PFSK-1 (cell line): ENCODE results near the gene SPP2. TPM values are rescaled to one million over a fixed set of nuclear protein-coding genes. Genes with fewer than 3 reads are reported as not detected.

Experiments used
- FOXP2 ChIP-seq: optimal IDR thresholded peaks from 2 replicates; pipeline ENCODE3; 2011; ENCODE audit warnings: borderline replicate concordance, control low read depth, inconsistent platforms; ENCODE audit not compliant: insufficient read depth; ENCODE audit errors: extremely low read length, extremely low read depth
- POLR2AphosphoS5 ChIP-seq: IDR thresholded peaks from 2 replicates; pipeline ENCODE4 v1.6.1; 2012; ENCODE audit warnings: low read depth, mild to moderate bottlenecking, control low read depth, low read length, moderate library complexity
- SIN3A ChIP-seq: IDR thresholded peaks from 2 replicates; pipeline ENCODE4 v1.6.1; 2012; ENCODE audit warnings: mild to moderate bottlenecking, low read length, moderate library complexity, borderline replicate concordance; ENCODE audit not compliant: insufficient read depth
- TAF1 ChIP-seq: IDR thresholded peaks from 2 replicates; pipeline ENCODE4 v1.6.1; 2012; ENCODE audit warnings: low read length, control low read depth, borderline replicate concordance; ENCODE audit not compliant: insufficient read depth
- polyA plus RNA-seq: library from polyadenylated mRNA; unstranded; fragments of >200 nt; gene quantifications from one replicate; pipeline ENCODE4 v1.2.1, GENCODE V29; 2012; ENCODE audit warnings: low read depth, missing spikeins; ENCODE audit not compliant: insufficient read length
- TF ChIP-seq, protein P1 (sequence below), 2 experiments: IDR thresholded peaks; 2 replicates each; pipeline versions ENCODE4 v1.6.1 to v1.8.0; 2011 to 2012; ENCODE audit warnings: low read depth in 2 of 2, low read length in 2 of 2, control low read depth in 1 of 2, inconsistent platforms in 1 of 2, mild to moderate bottlenecking in 1 of 2, moderate library complexity in 1 of 2; ENCODE audit not compliant: insufficient read depth in 1 of 2

Gene SPP2, protein sequence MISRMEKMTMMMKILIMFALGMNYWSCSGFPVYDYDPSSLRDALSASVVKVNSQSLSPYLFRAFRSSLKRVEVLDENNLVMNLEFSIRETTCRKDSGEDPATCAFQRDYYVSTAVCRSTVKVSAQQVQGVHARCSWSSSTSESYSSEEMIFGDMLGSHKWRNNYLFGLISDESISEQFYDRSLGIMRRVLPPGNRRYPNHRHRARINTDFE
- not detected for polyA plus RNA-seq

DNA sequence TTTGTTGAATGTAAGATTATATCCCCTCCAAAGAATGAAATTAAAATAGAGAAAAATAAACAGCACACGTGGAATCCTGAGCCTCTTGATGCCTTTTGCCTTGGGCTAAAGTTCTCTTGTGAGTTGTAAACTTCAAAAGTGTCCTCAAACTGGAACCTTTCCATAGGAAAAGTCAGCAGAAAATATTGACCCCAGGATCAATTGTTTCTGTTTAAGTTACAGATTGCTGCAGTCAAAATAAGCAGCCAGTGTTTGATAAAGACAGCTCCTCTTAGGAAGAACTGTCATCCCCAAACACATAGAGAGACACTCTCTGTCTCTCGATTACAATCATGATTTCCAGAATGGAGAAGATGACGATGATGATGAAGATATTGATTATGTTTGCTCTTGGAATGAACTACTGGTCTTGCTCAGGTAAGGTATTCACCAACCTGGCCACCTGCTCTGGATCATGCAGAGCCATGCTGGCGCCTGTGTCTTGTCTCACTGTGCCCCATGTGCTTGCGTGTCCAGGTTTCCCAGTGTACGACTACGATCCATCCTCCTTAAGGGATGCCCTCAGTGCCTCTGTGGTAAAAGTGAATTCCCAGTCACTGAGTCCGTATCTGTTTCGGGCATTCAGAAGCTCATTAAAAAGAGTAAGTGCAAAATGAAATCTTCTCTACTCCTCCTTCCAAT, at the start of gene SPP2:
TSS of gene SPP2 (plus strand) at position 248 of the 681 bp plus-strand sequence. CDS start at position 333, 85 bp downstream.
- TF ChIP-seq TAF1: no peak
- TF ChIP-seq, protein P1, sequence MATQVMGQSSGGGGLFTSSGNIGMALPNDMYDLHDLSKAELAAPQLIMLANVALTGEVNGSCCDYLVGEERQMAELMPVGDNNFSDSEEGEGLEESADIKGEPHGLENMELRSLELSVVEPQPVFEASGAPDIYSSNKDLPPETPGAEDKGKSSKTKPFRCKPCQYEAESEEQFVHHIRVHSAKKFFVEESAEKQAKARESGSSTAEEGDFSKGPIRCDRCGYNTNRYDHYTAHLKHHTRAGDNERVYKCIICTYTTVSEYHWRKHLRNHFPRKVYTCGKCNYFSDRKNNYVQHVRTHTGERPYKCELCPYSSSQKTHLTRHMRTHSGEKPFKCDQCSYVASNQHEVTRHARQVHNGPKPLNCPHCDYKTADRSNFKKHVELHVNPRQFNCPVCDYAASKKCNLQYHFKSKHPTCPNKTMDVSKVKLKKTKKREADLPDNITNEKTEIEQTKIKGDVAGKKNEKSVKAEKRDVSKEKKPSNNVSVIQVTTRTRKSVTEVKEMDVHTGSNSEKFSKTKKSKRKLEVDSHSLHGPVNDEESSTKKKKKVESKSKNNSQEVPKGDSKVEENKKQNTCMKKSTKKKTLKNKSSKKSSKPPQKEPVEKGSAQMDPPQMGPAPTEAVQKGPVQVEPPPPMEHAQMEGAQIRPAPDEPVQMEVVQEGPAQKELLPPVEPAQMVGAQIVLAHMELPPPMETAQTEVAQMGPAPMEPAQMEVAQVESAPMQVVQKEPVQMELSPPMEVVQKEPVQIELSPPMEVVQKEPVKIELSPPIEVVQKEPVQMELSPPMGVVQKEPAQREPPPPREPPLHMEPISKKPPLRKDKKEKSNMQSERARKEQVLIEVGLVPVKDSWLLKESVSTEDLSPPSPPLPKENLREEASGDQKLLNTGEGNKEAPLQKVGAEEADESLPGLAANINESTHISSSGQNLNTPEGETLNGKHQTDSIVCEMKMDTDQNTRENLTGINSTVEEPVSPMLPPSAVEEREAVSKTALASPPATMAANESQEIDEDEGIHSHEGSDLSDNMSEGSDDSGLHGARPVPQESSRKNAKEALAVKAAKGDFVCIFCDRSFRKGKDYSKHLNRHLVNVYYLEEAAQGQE (IDR thresholded peaks at IDR 0.05; ENCODE audit: insufficient read depth in 1 of 2, low read depth in 2 of 2, low read length in 2 of 2): no peak
- TF ChIP-seq SIN3A: no peak

DNA sequence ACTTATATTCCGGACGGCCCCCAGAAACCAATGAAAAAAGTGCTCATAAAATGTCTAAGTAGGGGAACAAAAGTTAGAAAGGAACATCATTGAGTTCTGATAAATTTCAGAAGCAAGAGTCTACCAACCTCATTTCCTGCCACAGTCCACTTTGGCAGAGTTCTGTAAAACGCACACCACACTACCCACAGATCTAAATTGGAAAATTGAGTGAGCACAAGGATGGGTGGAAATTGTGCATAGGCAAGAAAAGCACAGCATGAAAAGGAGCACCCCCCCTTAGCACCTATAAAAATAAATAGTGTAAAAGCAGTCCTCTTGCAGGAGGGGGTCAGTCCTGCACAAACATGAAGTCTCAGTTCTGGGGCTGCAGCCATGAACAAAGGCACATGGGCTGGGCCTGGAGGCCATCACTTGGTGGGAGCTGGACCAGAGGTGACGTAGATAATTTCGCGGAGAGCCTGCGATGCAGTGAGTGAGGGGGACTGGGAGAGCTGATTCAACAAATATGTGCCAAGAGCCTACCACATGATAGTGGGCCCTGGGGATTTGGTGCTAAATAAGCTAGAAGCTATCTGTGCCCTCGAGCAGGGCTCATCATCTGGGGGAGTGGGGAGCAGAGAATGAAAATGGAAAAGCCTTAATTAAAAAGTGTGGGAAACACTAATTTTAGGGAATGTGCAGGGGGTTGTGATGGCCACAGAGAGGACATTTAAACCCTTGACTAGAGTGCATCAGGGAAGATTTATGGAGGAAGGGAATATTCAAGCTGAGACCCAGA, 48.9 kb upstream of the SPP2 start:
- TF ChIP-seq, protein P1 (IDR thresholded peaks at IDR 0.05; ENCODE audit: insufficient read depth in 1 of 2, low read depth in 2 of 2, low read length in 2 of 2): no peak
- TF ChIP-seq TAF1: no peak
- no peak for TF ChIP-seq SIN3A
- no peak for TF ChIP-seq POLR2AphosphoS5
- no peak for TF ChIP-seq FOXP2

DNA sequence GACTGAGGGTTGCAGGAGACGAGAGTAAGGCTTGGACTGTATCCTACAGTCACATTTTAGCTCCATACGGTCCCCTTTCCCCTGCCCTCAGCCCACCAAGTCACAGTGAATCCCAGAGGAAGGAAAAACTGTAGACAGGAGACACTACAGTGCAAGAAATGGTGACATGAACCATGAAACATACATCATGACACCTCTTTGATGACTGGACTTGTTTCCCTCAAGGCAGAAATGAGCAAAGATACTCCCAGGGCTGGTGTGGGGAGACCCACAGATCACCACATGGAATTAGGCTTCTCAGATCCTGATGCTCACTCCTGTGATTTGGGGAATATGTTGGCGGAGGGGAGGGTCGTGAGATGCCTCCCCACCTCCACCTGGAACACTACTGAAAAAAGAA, 48.2 kb upstream of the SPP2 start:
- TF ChIP-seq TAF1: no peak
- TF ChIP-seq FOXP2: no peak
- no peak for TF ChIP-seq SIN3A
- TF ChIP-seq, protein P1 (IDR thresholded peaks at IDR 0.05; ENCODE audit: insufficient read depth in 1 of 2, low read depth in 2 of 2, low read length in 2 of 2): no peak
- no peak for TF ChIP-seq POLR2AphosphoS5

DNA sequence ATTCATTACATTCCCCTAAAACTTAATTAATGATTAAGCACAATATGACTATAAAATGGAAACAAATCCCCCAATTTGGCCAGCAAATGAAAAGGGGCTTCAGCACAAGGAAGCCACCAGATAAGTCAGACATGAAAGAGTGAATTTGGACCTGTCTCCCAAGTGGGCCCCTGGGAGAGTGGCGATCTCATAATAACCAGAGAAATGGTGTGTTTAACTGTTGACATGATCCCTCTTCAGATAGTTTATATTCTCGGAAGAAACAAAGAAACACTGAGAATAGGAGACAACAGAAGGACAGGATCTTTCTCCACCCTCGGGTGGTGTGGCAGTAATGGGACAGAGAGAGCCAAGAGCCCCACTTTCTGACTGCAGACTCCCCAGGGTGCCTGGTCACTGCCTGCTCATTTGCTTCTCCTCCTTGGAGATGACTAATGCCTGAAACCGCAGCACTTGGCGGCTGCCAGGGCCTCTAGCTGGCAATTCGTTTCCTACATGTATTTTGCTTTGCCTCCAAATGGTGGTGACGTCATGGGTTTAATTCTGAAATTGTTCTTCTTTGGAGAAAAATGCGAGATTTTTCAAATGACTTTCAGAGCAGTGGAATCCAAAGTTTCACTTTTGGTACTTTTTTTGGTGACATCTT, 46.4 kb upstream of the SPP2 start:
- TF ChIP-seq TAF1: no peak
- no peak for TF ChIP-seq POLR2AphosphoS5
- TF ChIP-seq SIN3A: no peak
- TF ChIP-seq FOXP2: no peak
- TF ChIP-seq, protein P1 (IDR thresholded peaks at IDR 0.05; ENCODE audit: insufficient read depth in 1 of 2, low read depth in 2 of 2, low read length in 2 of 2): no peak
